Natural killer cell treated with Interleukin-12 subunit alpha and Interleukin-12 subunit beta and Interleukin-15 and Interleukin-18, amount 100 ng/mL, for 72 hours (primary cell): ENCODE measurements around the gene WNK1. TPM values are rescaled to one million over a fixed set of nuclear protein-coding genes. Genes with fewer than 3 reads are reported as not detected.

Experiments
- ATAC-seq, 2 donors: fragments of 150-1000 bp; cut with Tn5 transposase in 1 of 2; sonication (Bioruptor Pico), chemical (Tn5 transposase) in 1 of 2; 2 replicates each; pipeline ENCODE4 v1.10.0; 2021
- DNase-seq: peaks from one replicate; pipeline ENCODE4 v3.0.0; 2022; ENCODE audit warnings: low spot score
- H3K27ac Mint-ChIP-seq, 2 donors: 1 replicate in 1 of 2; 2 replicates in 1 of 2; pipeline ENCODE4 v1.8.0; 2022; ENCODE audit warnings: mixed read lengths in 2 of 2, mild to moderate bottlenecking in 1 of 2, moderate library complexity in 1 of 2
- H3K27me3 Mint-ChIP-seq, 2 donors: 1 replicate in 1 of 2; 2 replicates in 1 of 2; pipeline ENCODE4 v1.8.0; 2022; ENCODE audit warnings: mixed read lengths in 2 of 2
- H3K36me3 Mint-ChIP-seq: one replicate; pipeline ENCODE4 v1.8.0; 2022; ENCODE audit warnings: mixed read lengths
- H3K4me1 Mint-ChIP-seq, 2 donors: 1 replicate in 1 of 2; 2 replicates in 1 of 2; pipeline ENCODE4 v1.8.0; 2022; ENCODE audit warnings: low read depth in 2 of 2, mixed read lengths in 2 of 2, mild to moderate bottlenecking in 1 of 2
- H3K4me3 Mint-ChIP-seq: one replicate; pipeline ENCODE4 v1.8.0; 2022; ENCODE audit warnings: mixed read lengths
- H3K9me3 Mint-ChIP-seq: 2 replicates; pipeline ENCODE4 v1.8.0; 2022; ENCODE audit warnings: mixed read lengths
- total RNA-seq, 2 donors: library from RNA; stranded (reverse); gene quantifications; one replicate each; pipeline ENCODE4 v1.2.3, GENCODE V29; 2022

The WNK1 gene
- total RNA-seq, 2 donors from 2014 or later: 152 to 269 TPM

DNA sequence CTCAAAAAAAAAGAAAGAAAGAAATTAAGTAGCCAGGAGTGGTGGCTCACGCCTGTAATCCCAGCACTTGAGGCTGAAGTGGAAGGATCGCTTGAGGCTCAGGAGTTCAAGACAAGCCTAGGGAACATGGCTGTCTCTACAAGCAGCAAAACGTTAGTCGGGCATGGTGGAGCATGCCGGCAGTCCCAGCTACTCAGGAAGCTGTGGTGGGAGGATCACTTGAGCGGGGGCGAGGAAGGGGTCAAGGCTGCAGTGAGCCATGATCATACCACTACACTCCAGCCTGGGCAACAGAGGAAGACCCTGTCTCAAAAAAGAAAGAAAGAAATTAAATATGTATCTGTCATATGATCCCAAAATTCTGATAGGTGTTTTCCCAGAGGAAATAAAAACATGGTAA lies 191.8 kb downstream of the WNK1 start:
- H3K9me3 Mint-ChIP-seq: no peaks in the 10 kb centered on the region
- ATAC-seq: no peak
- peak overlapping the region; percentile 12 for H3K4me3 Mint-ChIP-seq
- H3K36me3 Mint-ChIP-seq: no peaks in the 10 kb centered on the region
- peaks cover 21 to 37% of the 10 kb centered on the region in 2 donors for H3K4me1 Mint-ChIP-seq
- H3K27ac Mint-ChIP-seq: peak overlapping the region; percentile 26 to 53
- no peak for DNase-seq
- H3K27me3 Mint-ChIP-seq: no peaks in the 10 kb centered on the region

DNA sequence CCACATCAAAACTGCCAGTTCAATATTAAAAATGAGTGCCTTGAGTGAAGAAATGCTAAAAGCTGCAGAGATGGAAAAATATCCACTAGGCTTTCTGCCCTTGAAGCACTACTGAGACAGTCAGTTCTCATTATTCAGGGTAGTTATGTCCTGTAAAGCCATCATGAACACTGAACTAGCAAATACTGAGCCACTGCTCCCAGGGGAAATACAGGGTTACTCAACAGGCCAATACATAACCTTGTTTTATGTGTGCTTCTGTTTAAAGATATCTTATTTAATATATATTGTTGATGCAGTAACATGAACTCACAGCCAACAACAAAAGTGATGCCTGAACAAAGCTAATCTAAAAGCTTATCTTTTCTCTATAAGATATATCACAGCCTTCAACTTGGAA lies 193.8 kb downstream of the WNK1 start:
- peaks cover 24 to 38% of the 10 kb centered on the region in 2 donors for H3K4me1 Mint-ChIP-seq
- no peak for DNase-seq
- H3K27ac Mint-ChIP-seq: peak overlapping the region; percentile 91 to 94
- H3K9me3 Mint-ChIP-seq: no peaks in the 10 kb centered on the region
- H3K27me3 Mint-ChIP-seq: no peaks in the 10 kb centered on the region
- H3K36me3 Mint-ChIP-seq: no peaks in the 10 kb centered on the region
- no peak for ATAC-seq
- peak overlapping the region; percentile 97 for H3K4me3 Mint-ChIP-seq

DNA sequence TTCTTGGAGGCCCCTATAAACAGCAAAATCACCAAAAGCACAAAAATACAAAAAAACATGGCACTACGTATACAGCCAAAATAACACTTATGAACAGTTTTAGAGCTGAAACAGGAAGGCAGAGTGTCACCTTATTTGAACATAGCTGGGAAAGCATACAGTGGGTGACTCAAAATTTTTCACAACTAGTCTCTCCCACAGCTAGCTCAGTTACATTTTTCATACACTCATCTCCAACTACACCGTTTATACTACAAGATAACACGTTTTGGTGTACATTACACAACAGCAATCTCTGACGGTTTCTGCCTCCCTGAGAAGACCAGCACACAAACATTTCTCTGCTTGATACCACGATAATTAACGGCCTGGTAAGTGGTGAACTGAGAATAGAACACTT lies 194.3 kb downstream of the WNK1 start:
- Mint-ChIP-seq H3K36me3 (no peaks in the 10 kb centered on the region), H3K27ac (peak overlapping the region; percentile 91 to 94), H3K4me1 (peaks cover 24 to 38% of the 10 kb centered on the region in 2 donors), H3K9me3 (no peaks in the 10 kb centered on the region), H3K27me3 (no peaks in the 10 kb centered on the region), H3K4me3 (peak overlapping the region; percentile 97)
- DNase-seq (no peak), ATAC-seq (peak; percentile 47 to 69)

DNA sequence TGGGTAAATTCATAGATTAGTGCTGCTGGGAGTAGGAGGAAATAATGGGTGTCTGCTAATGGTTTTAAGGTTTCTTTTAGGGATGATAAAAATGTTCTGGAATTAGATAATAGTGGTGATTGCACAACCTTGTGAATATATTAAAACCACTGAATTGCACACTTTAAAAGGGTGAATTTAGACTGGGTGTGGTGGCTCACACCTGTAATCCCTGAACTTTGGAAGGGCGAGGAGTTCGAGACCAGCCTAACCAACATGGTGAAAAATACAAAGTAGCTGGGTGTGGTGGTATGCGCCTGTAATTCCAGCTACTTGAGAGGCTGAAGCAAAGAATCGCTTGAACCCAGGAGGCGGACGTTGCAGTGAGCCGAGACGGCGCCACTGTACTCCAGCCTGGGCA lies 195.9 kb downstream of the WNK1 start:
- peak overlapping the region; percentile 91 to 94 for H3K27ac Mint-ChIP-seq
- H3K36me3 Mint-ChIP-seq: no peaks in the 10 kb centered on the region
- DNase-seq: no peak
- H3K9me3 Mint-ChIP-seq: no peaks in the 10 kb centered on the region
- H3K4me1 Mint-ChIP-seq: peaks cover 24 to 38% of the 10 kb centered on the region in 2 donors
- peak overlapping the region; percentile 97 for H3K4me3 Mint-ChIP-seq
- H3K27me3 Mint-ChIP-seq: no peaks in the 10 kb centered on the region
- ATAC-seq: no peak

- no peaks in the 10 kb centered on the region for H3K36me3 Mint-ChIP-seq
- peaks cover 23 to 30% of the 10 kb centered on the region in 2 donors for H3K4me1 Mint-ChIP-seq
- H3K27me3 Mint-ChIP-seq: no peaks in the 10 kb centered on the region
- peak; percentile 98 for DNase-seq
- peak within 1 kb of the TSS; percentile 97 for H3K4me3 Mint-ChIP-seq
- H3K9me3 Mint-ChIP-seq: no peaks in the 10 kb centered on the region
- peak; percentile 90 to 92 for ATAC-seq
- peak within 1 kb of the TSS; percentile 91 to 97 for H3K27ac Mint-ChIP-seq
These were observed 197.2 kb downstream of the WNK1 start, which contains the start of gene RAD52 for GRCh38 chr12:949453-950191. RAD52 (minus strand) TSS chr12:949694; CDS start chr12:933058, 16,636 bp downstream.

GRCh38 chr12:951176-951575 lies 198.8 kb downstream of the WNK1 start:
- H3K4me3 Mint-ChIP-seq: peak overlapping the region; percentile 6
- no peak for DNase-seq
- peaks cover 17 to 22% of the 10 kb centered on the region in 2 donors for H3K4me1 Mint-ChIP-seq
- peak overlapping the region; percentile 91 to 97 for H3K27ac Mint-ChIP-seq
- H3K36me3 Mint-ChIP-seq: no peaks in the 10 kb centered on the region
- no peak for ATAC-seq
- no peaks in the 10 kb centered on the region for H3K9me3 Mint-ChIP-seq
- H3K27me3 Mint-ChIP-seq: no peaks in the 10 kb centered on the region

GRCh38 chr12:953776-954175 lies 201.4 kb downstream of the WNK1 start:
- ATAC-seq: no peak
- no peaks in the 10 kb centered on the region for H3K27me3 Mint-ChIP-seq
- H3K27ac Mint-ChIP-seq: no peak overlapping the region

DNA sequence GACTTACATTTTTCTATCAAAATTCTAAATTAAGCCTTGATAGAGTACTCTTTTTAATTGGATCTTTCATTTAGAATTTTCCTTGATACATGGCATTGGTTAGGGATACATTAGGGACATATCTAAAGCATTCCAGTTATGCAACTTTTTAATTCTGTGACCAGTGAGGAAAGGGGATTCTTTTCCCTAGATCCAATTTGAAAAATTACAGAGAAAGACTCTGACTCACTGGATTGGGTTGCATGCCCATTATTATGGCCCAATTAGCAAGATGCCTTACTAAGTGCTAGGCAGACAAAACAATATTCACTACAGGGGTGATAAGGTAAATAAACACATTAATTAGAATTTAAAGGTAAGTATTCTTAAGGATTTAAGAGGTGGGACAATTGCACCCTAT lies 202.4 kb downstream of the WNK1 start:
- Mint-ChIP-seq H3K9me3 (no peaks in the 10 kb centered on the region), H3K27ac (no peak overlapping the region), H3K27me3 (no peaks in the 10 kb centered on the region), H3K36me3 (no peaks in the 10 kb centered on the region), H3K4me3 (no peak overlapping the region), H3K4me1 (no peaks in the 10 kb centered on the region)
- DNase-seq (no peak), ATAC-seq (no peak)

More at GRCh38 chr12:953776-954175, 201.4 kb downstream of the WNK1 start:
- DNase-seq: no peak
- no peaks in the 10 kb centered on the region for H3K36me3 Mint-ChIP-seq
- peaks cover 5 to 6% of the 10 kb centered on the region in 2 donors for H3K4me1 Mint-ChIP-seq
- no peaks in the 10 kb centered on the region for H3K9me3 Mint-ChIP-seq
- H3K4me3 Mint-ChIP-seq: no peak overlapping the region

DNA sequence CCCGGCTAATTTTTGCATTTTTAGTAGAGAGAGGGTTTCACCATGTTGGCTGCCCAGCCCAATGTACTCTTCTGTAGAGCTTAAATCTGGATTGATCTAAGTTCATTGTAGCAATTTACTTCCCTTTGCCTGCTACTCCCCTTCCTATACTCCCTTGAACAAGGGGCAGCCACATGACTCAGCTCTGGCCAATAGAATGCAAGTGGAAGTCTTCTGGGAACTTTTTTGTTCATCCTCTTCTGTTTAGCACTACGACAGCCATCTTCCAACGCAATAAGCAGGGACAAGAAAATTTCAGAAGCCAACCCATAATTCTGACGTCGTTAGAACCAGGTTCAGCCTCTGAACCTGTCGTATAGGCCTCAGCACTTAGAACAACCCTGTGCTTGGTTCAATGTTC lies 203.6 kb downstream of the WNK1 start:
- DNase-seq: no peak
- H3K27ac Mint-ChIP-seq: no peak overlapping the region
- ATAC-seq: no peak
- no peak overlapping the region for H3K4me3 Mint-ChIP-seq
- H3K4me1 Mint-ChIP-seq: peaks cover 0 to 3% of the 10 kb centered on the region in 2 donors
- H3K27me3 Mint-ChIP-seq: peaks cover 0 to 2% of the 10 kb centered on the region in 2 donors
- no peaks in the 10 kb centered on the region for H3K9me3 Mint-ChIP-seq
- no peaks in the 10 kb centered on the region for H3K36me3 Mint-ChIP-seq

GRCh38 chr12:958588-959123 lies 206.3 kb downstream of the WNK1 start:
- DNase-seq: no peak
- Mint-ChIP-seq H3K9me3 (no peaks in the 10 kb centered on the region), H3K4me1 (peaks cover 0 to 11% of the 10 kb centered on the region in 2 donors), H3K27me3 (peaks cover 0 to 2% of the 10 kb centered on the region in 2 donors), H3K4me3 (no peak overlapping the region), H3K27ac (no peak overlapping the region), H3K36me3 (no peaks in the 10 kb centered on the region)
- ATAC-seq: no peak

Other genes starting within 250 kb of the WNK1 start
- gene NINJ2, start 89.1 kb upstream of the WNK1 start, total RNA-seq: 10 to 100 TPM in 1 of 2 donors, 1 to 10 TPM in 1; 8.6 to 15.3 TPM
- 10 to 100 TPM; 17.0 to 24.9 TPM for gene RAD52, start 197.1 kb downstream of the WNK1 start, total RNA-seq
- 10 to 100 TPM; 32.6 to 77.2 TPM for gene ERC1, start 238.6 kb downstream of the WNK1 start, total RNA-seq